Measurements from ENCODE around the gene FRMPD2. TPM values are rescaled to one million over a fixed set of nuclear protein-coding genes. Genes with fewer than 3 reads are reported as not detected.
"Not testable (repeated sequence)": the region's sequence is repeated elsewhere in the genome, so short reads cannot be mapped to it uniquely, and the experiment has no call there.

Gene FRMPD2
- total RNA-seq, 1 donor from 2014 or later = not detected

GRCh38 chr10:48192881-48193450, 81.5 kb downstream of the FRMPD2 start:
- no peak for DNase-seq (ENCODE audit: low spot score)
- H3K27me3 Mint-ChIP-seq (ENCODE audit: low read depth) = peaks cover 19% of the 10 kb centered on the region
- TF ChIP-seq CTCF (IDR thresholded peaks at IDR 0.05) = no peak
- H3K9me3 Mint-ChIP-seq (ENCODE audit: low read depth) = no peaks in the 10 kb centered on the region
- no peaks in the 10 kb centered on the region for H3K36me3 Mint-ChIP-seq (ENCODE audit: low read depth)
- H3K27ac Mint-ChIP-seq (ENCODE audit: unreplicated experiment) = no peak overlapping the region
- no peaks in the 10 kb centered on the region for H3K4me1 Mint-ChIP-seq (ENCODE audit: low read depth)
- no peak overlapping the region for H3K4me3 Mint-ChIP-seq (ENCODE audit: unreplicated experiment)

- Mint-ChIP-seq H3K9me3 (ENCODE audit: low read depth) (no peaks in the 10 kb centered on the region), H3K4me3 (ENCODE audit: unreplicated experiment) (no peak overlapping the region), H3K27ac (ENCODE audit: unreplicated experiment) (no peak overlapping the region), H3K4me1 (ENCODE audit: low read depth) (no peaks in the 10 kb centered on the region), H3K36me3 (ENCODE audit: low read depth) (peaks cover 3% of the 10 kb centered on the region), H3K27me3 (ENCODE audit: low read depth) (peaks cover 34% of the 10 kb centered on the region)
- DNase-seq (ENCODE audit: low spot score) = no peak
- TF ChIP-seq CTCF (IDR thresholded peaks at IDR 0.05) = no peak
Observed at GRCh38 chr10:48187713-48188485, 86.6 kb downstream of the FRMPD2 start.

GRCh38 chr10:48187126-48187525, 87.4 kb downstream of the FRMPD2 start:
- DNase-seq (ENCODE audit: low spot score) = no peak
- Mint-ChIP-seq H3K27me3 (ENCODE audit: low read depth) (peaks cover 36% of the 10 kb centered on the region), H3K27ac (ENCODE audit: unreplicated experiment) (no peak overlapping the region), H3K36me3 (ENCODE audit: low read depth) (peaks cover 3% of the 10 kb centered on the region), H3K4me3 (ENCODE audit: unreplicated experiment) (no peak overlapping the region), H3K9me3 (ENCODE audit: low read depth) (no peaks in the 10 kb centered on the region), H3K4me1 (ENCODE audit: low read depth) (no peaks in the 10 kb centered on the region)
- TF ChIP-seq CTCF (IDR thresholded peaks at IDR 0.05) = no peak

- H3K36me3 Mint-ChIP-seq (ENCODE audit: low read depth); DNase-seq (ENCODE audit: low spot score); H3K4me1 Mint-ChIP-seq (ENCODE audit: low read depth); H3K4me3 Mint-ChIP-seq (ENCODE audit: unreplicated experiment); H3K9me3 Mint-ChIP-seq (ENCODE audit: low read depth); H3K27ac Mint-ChIP-seq (ENCODE audit: unreplicated experiment): not testable (repeated sequence)
- peaks cover 36% of the 10 kb centered on the region for H3K27me3 Mint-ChIP-seq (ENCODE audit: low read depth)
Observed at GRCh38 chr10:48186264-48186804, 88.2 kb downstream of the FRMPD2 start.

GRCh38 chr10:48184224-48184623, 90.3 kb downstream of the FRMPD2 start:
- no peaks in the 10 kb centered on the region for H3K9me3 Mint-ChIP-seq (ENCODE audit: low read depth)
- H3K4me1 Mint-ChIP-seq (ENCODE audit: low read depth) = no peaks in the 10 kb centered on the region
- no peak overlapping the region for H3K4me3 Mint-ChIP-seq (ENCODE audit: unreplicated experiment)
- TF ChIP-seq CTCF (IDR thresholded peaks at IDR 0.05) = no peak
- no peak for DNase-seq (ENCODE audit: low spot score)
- no peak overlapping the region for H3K27ac Mint-ChIP-seq (ENCODE audit: unreplicated experiment)
- peaks cover 3% of the 10 kb centered on the region for H3K36me3 Mint-ChIP-seq (ENCODE audit: low read depth)
- H3K27me3 Mint-ChIP-seq (ENCODE audit: low read depth) = peaks cover 34% of the 10 kb centered on the region

- not testable (repeated sequence) for H3K4me3 Mint-ChIP-seq (ENCODE audit: unreplicated experiment); H3K4me1 Mint-ChIP-seq (ENCODE audit: low read depth); DNase-seq (ENCODE audit: low spot score); H3K36me3 Mint-ChIP-seq (ENCODE audit: low read depth); H3K9me3 Mint-ChIP-seq (ENCODE audit: low read depth); H3K27ac Mint-ChIP-seq (ENCODE audit: unreplicated experiment); H3K27me3 Mint-ChIP-seq (ENCODE audit: low read depth)
Observed at GRCh38 chr10:48172715-48173114, 101.8 kb downstream of the FRMPD2 start.

- H3K27me3 Mint-ChIP-seq (ENCODE audit: low read depth); DNase-seq (ENCODE audit: low spot score); H3K9me3 Mint-ChIP-seq (ENCODE audit: low read depth); H3K36me3 Mint-ChIP-seq (ENCODE audit: low read depth); H3K4me3 Mint-ChIP-seq (ENCODE audit: unreplicated experiment); H3K27ac Mint-ChIP-seq (ENCODE audit: unreplicated experiment); H3K4me1 Mint-ChIP-seq (ENCODE audit: low read depth): not testable (repeated sequence)
Observed at GRCh38 chr10:48160670-48161069, 113.8 kb downstream of the FRMPD2 start.

GRCh38 chr10:48160163-48160562, 114.3 kb downstream of the FRMPD2 start:
- not testable (repeated sequence) for H3K36me3 Mint-ChIP-seq (ENCODE audit: low read depth); DNase-seq (ENCODE audit: low spot score); H3K27me3 Mint-ChIP-seq (ENCODE audit: low read depth); H3K27ac Mint-ChIP-seq (ENCODE audit: unreplicated experiment); H3K4me3 Mint-ChIP-seq (ENCODE audit: unreplicated experiment); H3K9me3 Mint-ChIP-seq (ENCODE audit: low read depth); H3K4me1 Mint-ChIP-seq (ENCODE audit: low read depth)
